ENCODE measurements around the gene MUC5AC.
"Not testable (repeated sequence)": the region's sequence is repeated elsewhere in the genome, so short reads cannot be mapped to it uniquely, and the experiment has no call there.

The MUC5AC gene

GRCh38 chr11:1140642-1141490, 16.9 kb upstream of the MUC5AC start:
- DNase-seq: no peak

- DNase-seq: no peak
Observed at GRCh38 chr11:1146365-1146764, 11.4 kb upstream of the MUC5AC start.

- DNase-seq: no peak
Observed at GRCh38 chr11:1147792-1148191, 10.0 kb upstream of the MUC5AC start.

GRCh38 chr11:1148752-1149180, 9.0 kb upstream of the MUC5AC start:
- DNase-seq: no peak

- DNase-seq: no peak
Observed at GRCh38 chr11:1149545-1149944, 8.2 kb upstream of the MUC5AC start.

GRCh38 chr11:1150116-1150515, 7.6 kb upstream of the MUC5AC start:
- no peak for DNase-seq

- DNase-seq: no peak
Observed at GRCh38 chr11:1150769-1151365, 6.9 kb upstream of the MUC5AC start.

- DNase-seq: no peak
Observed at GRCh38 chr11:1151366-1152315, 6.1 kb upstream of the MUC5AC start.

GRCh38 chr11:1152316-1153104, 5.2 kb upstream of the MUC5AC start:
- DNase-seq: no peak

GRCh38 chr11:1153105-1153950, 4.4 kb upstream of the MUC5AC start:
- no peak for DNase-seq

GRCh38 chr11:1153951-1154493, 3.7 kb upstream of the MUC5AC start:
- DNase-seq: no peak

- DNase-seq: not testable (repeated sequence)
Observed at GRCh38 chr11:1154656-1155055, 3.1 kb upstream of the MUC5AC start.

- no peak for DNase-seq
Observed at GRCh38 chr11:1155274-1155693, 2.5 kb upstream of the MUC5AC start.

- DNase-seq: no peak
Observed at GRCh38 chr11:1156506-1157340, 1.0 kb upstream of the MUC5AC start.

- DNase-seq: no peak
Observed at GRCh38 chr11:1157341-1157644, 460 bp upstream of the MUC5AC start.

- no peak for DNase-seq
Observed at GRCh38 chr11:1158681-1159487, 1.1 kb downstream of the MUC5AC start.

- DNase-seq: not testable (repeated sequence)
Observed at GRCh38 chr11:1159488-1160220, 1.9 kb downstream of the MUC5AC start.
